Neural progenitor cell (in vitro differentiated cells): ENCODE measurements around the gene SPATA17. TPM values are rescaled to one million over a fixed set of nuclear protein-coding genes. Genes with fewer than 3 reads are reported as not detected.

ENCODE experiments used
- DNase-seq: peaks from one replicate; pipeline ENCODE4 v3.0.0-alpha.2; 2016; ENCODE audit warnings: low spot score
- H2AFZ ChIP-seq: fragments of 200-600 bp; sonication (generic); replicated peaks from 2 replicates; pipeline ENCODE4 v1.6.1; 2016; ENCODE audit warnings: antibody characterized with exemption
- H3F3A ChIP-seq: fragments of 200-600 bp; sonication (generic); 2 replicates; pipeline ENCODE4 v1.6.1; 2016; ENCODE audit warnings: antibody characterized with exemption, low read depth
- H3K27ac ChIP-seq: fragments of 200-600 bp; sonication (generic); 2 replicates; pipeline ENCODE4 v1.5.1; 2016; ENCODE audit warnings: mild to moderate bottlenecking
- H3K27me3 ChIP-seq: fragments of 200-600 bp; sonication (generic); 2 replicates; pipeline ENCODE4 v1.6.1; 2016; ENCODE audit warnings: mild to moderate bottlenecking, moderate library complexity
- H3K36me3 ChIP-seq: fragments of 200-600 bp; sonication (generic); 2 replicates; pipeline ENCODE4 v1.5.1; 2016
- H3K4me1 ChIP-seq: fragments of 200-600 bp; sonication (generic); 2 replicates; pipeline ENCODE4 v1.6.1; 2016; ENCODE audit warnings: mixed run types
- H3K4me2 ChIP-seq: fragments of 200-600 bp; sonication (generic); 2 replicates; pipeline ENCODE4 v1.6.1; 2016
- H3K4me3 ChIP-seq: fragments of 200-600 bp; sonication (generic); 2 replicates; pipeline ENCODE4 v1.5.1; 2016
- H3K79me2 ChIP-seq: fragments of 200-600 bp; sonication (generic); 2 replicates; pipeline ENCODE4 v1.6.1; 2016; ENCODE audit warnings: low read depth
- H3K9ac ChIP-seq: fragments of 200-600 bp; sonication (generic); 2 replicates; pipeline ENCODE4 v1.6.1; 2016
- H3K9me3 ChIP-seq: fragments of 200-600 bp; sonication (generic); 2 replicates; pipeline ENCODE4 v1.5.1; 2016; ENCODE audit warnings: low read depth
- H4K20me1 ChIP-seq: fragments of 200-600 bp; sonication (generic); 2 replicates; pipeline ENCODE4 v1.6.1; 2016; ENCODE audit warnings: low read depth
- H3K27ac Mint-ChIP-seq: 3 replicates; pipeline ENCODE4 v1.8.0; 2021; ENCODE audit warnings: mixed read lengths
- H3K27me3 Mint-ChIP-seq: 2 replicates; pipeline ENCODE4 v1.8.0; 2022; ENCODE audit warnings: low read depth, mild to moderate bottlenecking, inconsistent platforms, moderate library complexity, mixed read lengths; ENCODE audit not compliant: insufficient read depth
- H3K36me3 Mint-ChIP-seq: 3 replicates; pipeline ENCODE4 v1.8.0; 2021; ENCODE audit warnings: mixed read lengths
- H3K4me1 Mint-ChIP-seq: 3 replicates; pipeline ENCODE4 v1.8.0; 2021; ENCODE audit warnings: mixed read lengths
- H3K4me3 Mint-ChIP-seq: 3 replicates; pipeline ENCODE4 v1.8.0; 2021; ENCODE audit warnings: mild to moderate bottlenecking, moderate library complexity, mixed read lengths
- H3K9me3 Mint-ChIP-seq: 3 replicates; pipeline ENCODE4 v1.8.0; 2020; ENCODE audit warnings: mixed read lengths
- EZH2 ChIP-seq: fragments of 200-600 bp; sonication (generic); IDR thresholded peaks from 2 replicates; pipeline ENCODE4 v1.6.1; 2017; ENCODE audit warnings: antibody characterized with exemption, mild to moderate bottlenecking, moderate library complexity
- EZH2phosphoT487 ChIP-seq: fragments of 200-600 bp; sonication (generic); IDR thresholded peaks from 2 replicates; pipeline ENCODE4 v1.6.1; 2017; ENCODE audit warnings: antibody characterized with exemption
- total RNA-seq: library from RNA; depleted of rRNA; stranded (reverse); fragments of >200 nt; gene quantifications from 2 replicates; pipeline ENCODE4 v1.2.3, GENCODE V29; 2015; ENCODE audit warnings: low replicate concordance
- TF ChIP-seq, protein P1 (sequence below): fragments of 200-600 bp; sonication (generic); IDR thresholded peaks from 2 replicates; pipeline ENCODE4 v1.5.1; 2017; ENCODE audit warnings: antibody characterized with exemption, mild to moderate bottlenecking

Gene SPATA17
- total RNA-seq, 1 donor from 2014 or later, result 1.6 TPM

DNA sequence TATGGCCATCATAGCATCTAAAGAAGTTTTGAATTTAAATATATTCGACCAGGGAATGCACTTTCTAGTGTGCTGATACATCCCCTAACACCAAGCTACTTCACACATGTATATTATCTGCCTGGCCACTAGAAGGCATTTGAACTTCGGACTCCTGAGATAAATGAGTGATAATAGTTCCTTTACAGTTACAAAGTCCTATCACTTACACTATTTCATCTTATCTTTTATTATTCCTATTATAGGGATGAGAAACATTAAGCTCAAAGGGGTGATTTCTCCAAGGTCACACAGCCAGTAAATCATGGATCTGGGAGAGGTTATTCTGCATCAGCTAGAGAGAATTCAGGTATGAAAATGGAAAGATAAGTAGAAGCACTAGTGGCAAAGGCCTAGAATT lies 40.5 kb upstream of the SPATA17 start:
- Mint-ChIP-seq H3K27ac (no peak overlapping the region), H3K27me3 (no peaks in the 10 kb centered on the region), H3K9me3 (no peaks in the 10 kb centered on the region), H3K4me1 (no peaks in the 10 kb centered on the region), H3K36me3 (no peaks in the 10 kb centered on the region), H3K4me3 (no peak overlapping the region)
- TF ChIP-seq EZH2 (no peak), EZH2phosphoT487 (no peak)
- TF ChIP-seq, protein P1, sequence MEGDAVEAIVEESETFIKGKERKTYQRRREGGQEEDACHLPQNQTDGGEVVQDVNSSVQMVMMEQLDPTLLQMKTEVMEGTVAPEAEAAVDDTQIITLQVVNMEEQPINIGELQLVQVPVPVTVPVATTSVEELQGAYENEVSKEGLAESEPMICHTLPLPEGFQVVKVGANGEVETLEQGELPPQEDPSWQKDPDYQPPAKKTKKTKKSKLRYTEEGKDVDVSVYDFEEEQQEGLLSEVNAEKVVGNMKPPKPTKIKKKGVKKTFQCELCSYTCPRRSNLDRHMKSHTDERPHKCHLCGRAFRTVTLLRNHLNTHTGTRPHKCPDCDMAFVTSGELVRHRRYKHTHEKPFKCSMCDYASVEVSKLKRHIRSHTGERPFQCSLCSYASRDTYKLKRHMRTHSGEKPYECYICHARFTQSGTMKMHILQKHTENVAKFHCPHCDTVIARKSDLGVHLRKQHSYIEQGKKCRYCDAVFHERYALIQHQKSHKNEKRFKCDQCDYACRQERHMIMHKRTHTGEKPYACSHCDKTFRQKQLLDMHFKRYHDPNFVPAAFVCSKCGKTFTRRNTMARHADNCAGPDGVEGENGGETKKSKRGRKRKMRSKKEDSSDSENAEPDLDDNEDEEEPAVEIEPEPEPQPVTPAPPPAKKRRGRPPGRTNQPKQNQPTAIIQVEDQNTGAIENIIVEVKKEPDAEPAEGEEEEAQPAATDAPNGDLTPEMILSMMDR, result no peak
- H3F3A ChIP-seq, result no peaks in the 10 kb centered on the region
- H3K36me3 ChIP-seq, result no peaks in the 10 kb centered on the region
- no peaks in the 10 kb centered on the region for H4K20me1 ChIP-seq
- H3K27me3 ChIP-seq, result no peaks in the 10 kb centered on the region
- no peak overlapping the region for H3K9ac ChIP-seq
- H3K27ac ChIP-seq, result no peak overlapping the region
- DNase-seq, result no peak
- no peaks in the 10 kb centered on the region for H3K9me3 ChIP-seq
- no peaks in the 10 kb centered on the region for H3K4me1 ChIP-seq
- no peak overlapping the region for H3K4me2 ChIP-seq
- no peaks in the 10 kb centered on the region for H3K79me2 ChIP-seq
- H3K4me3 ChIP-seq, result no peak overlapping the region
- no peak overlapping the region for H2AFZ ChIP-seq

GRCh38 chr1:217599154-217599553 lies 32.0 kb upstream of the SPATA17 start:
- Histone ChIP-seq H3K4me3 (no peak overlapping the region), H3K27ac (no peak overlapping the region), H3K9me3 (no peaks in the 10 kb centered on the region), H3K27me3 (no peaks in the 10 kb centered on the region), H3F3A (no peaks in the 10 kb centered on the region), H3K36me3 (no peaks in the 10 kb centered on the region), H3K4me1 (no peaks in the 10 kb centered on the region), H3K79me2 (no peaks in the 10 kb centered on the region), H2AFZ (no peak overlapping the region), H4K20me1 (no peaks in the 10 kb centered on the region), H3K9ac (no peak overlapping the region), H3K4me2 (no peak overlapping the region)
- Mint-ChIP-seq H3K36me3 (no peaks in the 10 kb centered on the region), H3K27ac (no peak overlapping the region), H3K4me1 (no peaks in the 10 kb centered on the region), H3K4me3 (no peak overlapping the region), H3K27me3 (no peaks in the 10 kb centered on the region), H3K9me3 (no peaks in the 10 kb centered on the region)
- no peak for TF ChIP-seq EZH2phosphoT487
- no peak for TF ChIP-seq EZH2
- TF ChIP-seq, protein P1, result no peak
- DNase-seq, result no peak

DNA sequence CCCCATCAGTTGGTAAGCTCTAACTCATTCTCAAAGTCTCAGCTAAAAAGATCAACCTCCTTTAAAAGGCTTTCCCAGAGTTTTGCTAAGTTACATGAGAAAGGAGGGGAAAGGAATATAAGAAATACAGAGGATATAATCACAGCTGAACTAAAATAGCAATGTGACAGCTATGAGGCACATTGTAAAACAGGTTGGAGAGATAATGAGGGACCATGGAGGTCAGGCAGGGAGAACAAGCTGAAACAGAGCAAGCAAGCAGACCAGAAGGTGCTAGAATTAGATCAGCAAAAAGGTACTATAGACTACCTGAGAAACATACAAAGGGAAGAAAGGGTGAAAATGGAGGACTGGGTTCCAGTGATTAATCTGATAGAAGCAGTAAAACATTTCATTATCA lies 28.8 kb upstream of the SPATA17 start:
- H3K27me3 ChIP-seq, result no peaks in the 10 kb centered on the region
- H3K9ac ChIP-seq, result no peak overlapping the region
- H3F3A ChIP-seq, result no peaks in the 10 kb centered on the region
- TF ChIP-seq EZH2, result no peak
- no peak for TF ChIP-seq EZH2phosphoT487
- TF ChIP-seq, protein P1, result no peak
- no peaks in the 10 kb centered on the region for H4K20me1 ChIP-seq
- no peaks in the 10 kb centered on the region for H3K9me3 Mint-ChIP-seq
- H3K4me1 Mint-ChIP-seq, result no peaks in the 10 kb centered on the region
- H2AFZ ChIP-seq, result no peak overlapping the region
- no peaks in the 10 kb centered on the region for H3K79me2 ChIP-seq
- peaks cover 7% of the 10 kb centered on the region for H3K36me3 Mint-ChIP-seq
- no peak for DNase-seq
- no peak overlapping the region for H3K27ac ChIP-seq
- H3K27ac Mint-ChIP-seq, result no peak overlapping the region
- no peak overlapping the region for H3K4me2 ChIP-seq
- no peak overlapping the region for H3K4me3 Mint-ChIP-seq
- no peaks in the 10 kb centered on the region for H3K9me3 ChIP-seq
- H3K27me3 Mint-ChIP-seq, result no peaks in the 10 kb centered on the region
- H3K36me3 ChIP-seq, result no peaks in the 10 kb centered on the region
- H3K4me1 ChIP-seq, result no peaks in the 10 kb centered on the region
- no peak overlapping the region for H3K4me3 ChIP-seq
